Stimulated activated CD4-positive, alpha-beta T cell treated with anti-CD3 and anti-CD28 coated beads, TNF-alpha, amount 100 ng/mL, for 1 hour (primary cell): ENCODE results near the gene RCBTB2.
"Not testable (repeated sequence)": the region's sequence is repeated elsewhere in the genome, so short reads cannot be mapped to it uniquely, and the experiment has no call there.

Source experiments
- DNase-seq, 3 donors: peaks; one replicate each; pipeline ENCODE4 v3.0.0-alpha.2; 2020; ENCODE audit warnings: low read depth in 3 of 3, low spot score in 1 of 3

RCBTB2 gene

GRCh38 chr13:48456546-48456945 is 76.3 kb downstream of the RCBTB2 start:
- no peak for DNase-seq

DNA sequence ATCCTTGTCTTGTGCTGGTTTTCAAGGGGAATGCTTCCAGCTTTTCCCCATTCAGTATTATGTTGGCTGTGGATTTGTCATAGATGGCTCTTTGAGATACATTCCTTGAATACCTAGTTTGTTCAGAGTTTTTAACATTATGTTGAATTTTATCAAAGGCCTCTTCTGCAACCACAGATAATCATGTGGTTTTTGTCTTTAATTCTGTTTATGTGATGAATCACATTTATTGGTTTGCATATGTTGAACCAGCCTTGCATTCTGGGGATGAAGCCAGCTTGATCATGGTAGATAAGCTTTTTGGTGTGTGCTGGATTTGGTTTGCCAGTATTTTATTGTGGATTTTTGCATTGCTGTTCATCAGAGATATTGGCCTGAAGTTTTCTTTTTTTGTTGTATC is 81.7 kb downstream of the RCBTB2 start:
- DNase-seq: not testable (repeated sequence)

- no peak for DNase-seq
These were observed 83.2 kb downstream of the RCBTB2 start for GRCh38 chr13:48449656-48450055.

- DNase-seq: no peak
These were observed 83.8 kb downstream of the RCBTB2 start for GRCh38 chr13:48448959-48449614.

DNA sequence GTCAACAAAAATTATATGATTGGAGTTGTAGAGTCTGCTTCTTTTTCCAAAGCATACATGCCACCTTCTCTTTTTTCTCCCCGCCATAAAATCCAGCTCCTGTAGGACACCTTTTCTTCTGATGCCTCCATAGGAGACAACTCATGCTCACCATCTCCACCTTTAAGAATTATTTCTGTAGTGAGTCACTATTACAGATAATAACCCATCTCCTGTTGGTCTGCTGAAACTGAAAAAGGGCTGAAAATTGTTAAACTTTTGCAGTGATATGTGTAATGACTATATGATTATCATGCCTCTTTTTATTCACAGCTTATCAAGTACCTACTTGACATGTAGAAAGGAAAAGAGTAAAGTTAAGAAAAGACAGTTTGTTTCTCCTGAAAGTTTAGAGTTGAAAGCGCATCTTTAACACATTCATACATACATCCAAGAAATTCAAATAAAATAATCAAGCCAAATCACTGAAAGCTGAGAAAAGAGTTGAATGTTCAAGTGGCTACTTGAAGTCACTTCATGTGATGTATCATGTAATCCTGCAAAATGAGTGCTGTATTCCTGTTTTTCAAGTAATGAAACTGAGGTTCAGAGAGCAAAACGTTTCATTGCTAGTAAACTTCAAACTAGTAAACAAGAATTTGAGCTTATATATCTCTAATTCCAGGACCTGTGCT is 84.5 kb downstream of the RCBTB2 start:
- DNase-seq: no peak

- DNase-seq: no peak
These were observed 86.4 kb downstream of the RCBTB2 start for GRCh38 chr13:48446464-48446863.

GRCh38 chr13:48443442-48444208 is 89.3 kb downstream of the RCBTB2 start:
- no peak for DNase-seq
